ENCODE measurements around the gene PLBD2.

GRCh38 chr12:113385282-113385882 lies 27.0 kb downstream of the PLBD2 start:
- no peak for TF ChIP-seq CTCF (conservative IDR thresholded peaks at IDR 0.05; ENCODE audit: low read length)
- no peak for TF ChIP-seq EZH2phosphoT487 (IDR thresholded peaks at IDR 0.05; ENCODE audit: borderline replicate concordance, low read depth, low read length)

All from OCI-LY7 (cell line).